Renal cortex interstitium (tissue), 11 donors: Measurements from ENCODE around the gene KCNQ2. TPM values are rescaled to one million over a fixed set of nuclear protein-coding genes. Genes with fewer than 3 reads are reported as not detected.

ENCODE experiments used
- DNase-seq, 11 donors: peaks; one replicate each; pipeline ENCODE4 v3.0.0-alpha.2; 2013; ENCODE audit warnings: low read depth in 9 of 11, low spot score in 4 of 11; ENCODE audit errors: extremely low read depth in 1 of 11
- polyA plus RNA-seq, 3 donors: library from polyadenylated mRNA; unstranded; fragments of 120-200 nt; gene quantifications; one replicate each; pipeline ENCODE4 v1.2.1, GENCODE V29; 2013; ENCODE audit not compliant: insufficient read length in 3 of 3

Gene KCNQ2
- polyA plus RNA-seq, 3 donors, result 7.2 to 10.9 (median 8.5) TPM

GRCh38 chr20:63465380-63466249 lies 6.8 kb downstream of the KCNQ2 start:
- DNase-seq, result no peak

GRCh38 chr20:63464289-63464635 lies 8.2 kb downstream of the KCNQ2 start:
- DNase-seq, result no peak

GRCh38 chr20:63463400-63464288 lies 8.8 kb downstream of the KCNQ2 start:
- no peak for DNase-seq

- DNase-seq, result no peak
These were observed 10.2 kb downstream of the KCNQ2 start for GRCh38 chr20:63462244-63462643.

GRCh38 chr20:63461104-63461763 lies 11.2 kb downstream of the KCNQ2 start:
- DNase-seq, result no peak

- no peak for DNase-seq
These were observed 13.4 kb downstream of the KCNQ2 start for GRCh38 chr20:63459070-63459380.

- no peak for DNase-seq
These were observed 14.0 kb downstream of the KCNQ2 start for GRCh38 chr20:63458170-63459069.

GRCh38 chr20:63457737-63458136 lies 14.7 kb downstream of the KCNQ2 start:
- no peak for DNase-seq

- DNase-seq, result peak in 4 of 11 donors; percentile 31 to 56 (median 43)
These were observed 15.8 kb downstream of the KCNQ2 start for GRCh38 chr20:63456429-63457284.

GRCh38 chr20:63455568-63455859 lies 16.9 kb downstream of the KCNQ2 start:
- DNase-seq, result no peak

- no peak for DNase-seq
These were observed 17.5 kb downstream of the KCNQ2 start for GRCh38 chr20:63454731-63455567.

GRCh38 chr20:63452821-63453523 lies 19.5 kb downstream of the KCNQ2 start:
- DNase-seq, result no peak

GRCh38 chr20:63452341-63452740 lies 20.1 kb downstream of the KCNQ2 start:
- no peak for DNase-seq

- DNase-seq, result no peak
These were observed 20.6 kb downstream of the KCNQ2 start for GRCh38 chr20:63451821-63452220.

GRCh38 chr20:63449796-63450730 lies 22.4 kb downstream of the KCNQ2 start:
- no peak for DNase-seq

- DNase-seq, result no peak
These were observed 23.4 kb downstream of the KCNQ2 start for GRCh38 chr20:63449025-63449424.
